Progenitor cell of endocrine pancreas (in vitro differentiated cells): ENCODE data around the gene PCDHGB4. TPM values are rescaled to one million over a fixed set of nuclear protein-coding genes. Genes with fewer than 3 reads are reported as not detected.

Source experiments
- DNase-seq: peaks from one replicate; pipeline ENCODE4 v3.0.0; 2021; ENCODE audit warnings: low spot score; ENCODE audit not compliant: unreplicated experiment
- H3K27ac Mint-ChIP-seq: 2 replicates; pipeline ENCODE4 v1.8.0; 2021; ENCODE audit warnings: mild to moderate bottlenecking, moderate library complexity, mixed read lengths
- H3K27me3 Mint-ChIP-seq: 2 replicates; pipeline ENCODE4 v1.8.0; 2021; ENCODE audit warnings: mixed read lengths
- H3K36me3 Mint-ChIP-seq: 2 replicates; pipeline ENCODE4 v1.8.0; 2022; ENCODE audit warnings: mixed read lengths; ENCODE audit not compliant: insufficient read depth
- H3K4me1 Mint-ChIP-seq: 2 replicates; pipeline ENCODE4 v1.8.0; 2021; ENCODE audit warnings: low read depth, mixed read lengths
- H3K4me3 Mint-ChIP-seq: 2 replicates; pipeline ENCODE4 v1.8.0; 2021; ENCODE audit warnings: low read depth, mild to moderate bottlenecking, moderate library complexity, mixed read lengths
- H3K9me3 Mint-ChIP-seq: 2 replicates; pipeline ENCODE4 v1.8.0; 2021; ENCODE audit warnings: low read depth, mixed read lengths
- total RNA-seq: library from RNA; stranded (reverse); gene quantifications from 2 replicates; pipeline ENCODE4 v1.2.1, GENCODE V29; 2021
- TF ChIP-seq, protein P1 (sequence below): fragments of 200-600 bp; sonication (generic); IDR thresholded peaks from one replicate; pipeline ENCODE4 v1.5.0; 2021; ENCODE audit warnings: antibody characterized with exemption, mild to moderate bottlenecking; ENCODE audit not compliant: unreplicated experiment

Gene PCDHGB4
- total RNA-seq, 1 donor from 2014 or later, result 16.1 TPM

DNA sequence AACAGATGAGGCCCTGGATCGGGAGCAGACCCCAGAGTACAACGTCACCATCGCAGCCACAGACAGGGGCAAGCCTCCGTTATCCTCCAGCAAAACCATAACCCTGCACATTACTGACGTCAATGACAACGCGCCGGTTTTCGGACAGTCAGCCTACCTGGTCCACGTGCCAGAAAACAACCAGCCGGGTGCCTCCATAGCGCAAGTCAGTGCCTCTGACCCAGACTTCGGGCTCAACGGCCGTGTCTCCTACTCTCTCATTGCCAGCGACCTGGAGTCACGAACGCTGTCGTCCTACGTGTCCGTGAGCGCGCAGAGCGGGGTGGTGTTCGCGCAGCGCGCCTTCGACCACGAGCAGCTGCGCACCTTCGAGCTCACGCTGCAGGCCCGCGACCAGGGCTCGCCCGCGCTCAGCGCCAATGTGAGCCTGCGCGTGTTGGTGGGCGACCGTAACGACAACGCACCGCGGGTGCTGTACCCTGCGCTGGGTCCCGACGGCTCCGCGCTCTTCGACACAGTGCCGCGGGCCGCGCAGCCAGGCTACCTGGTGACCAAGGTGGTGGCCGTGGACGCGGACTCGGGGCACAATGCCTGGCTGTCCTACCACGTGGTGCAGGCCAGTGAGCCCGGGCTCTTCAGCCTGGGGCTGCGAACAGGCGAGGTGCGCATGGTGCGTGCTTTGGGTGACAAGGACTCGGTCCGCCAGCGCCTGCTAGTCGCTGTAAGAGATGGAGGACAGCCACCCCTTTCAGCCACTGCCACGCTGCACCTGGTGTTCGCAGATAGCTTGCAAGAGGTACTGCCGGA lies 31.8 kb downstream of the PCDHGB4 start:
- H3K9me3 Mint-ChIP-seq, result peaks cover 52% of the 10 kb centered on the region
- H3K36me3 Mint-ChIP-seq, result peaks cover 67% of the 10 kb centered on the region
- H3K4me3 Mint-ChIP-seq, result no peak overlapping the region
- DNase-seq, result no peak
- TF ChIP-seq, protein P1, sequence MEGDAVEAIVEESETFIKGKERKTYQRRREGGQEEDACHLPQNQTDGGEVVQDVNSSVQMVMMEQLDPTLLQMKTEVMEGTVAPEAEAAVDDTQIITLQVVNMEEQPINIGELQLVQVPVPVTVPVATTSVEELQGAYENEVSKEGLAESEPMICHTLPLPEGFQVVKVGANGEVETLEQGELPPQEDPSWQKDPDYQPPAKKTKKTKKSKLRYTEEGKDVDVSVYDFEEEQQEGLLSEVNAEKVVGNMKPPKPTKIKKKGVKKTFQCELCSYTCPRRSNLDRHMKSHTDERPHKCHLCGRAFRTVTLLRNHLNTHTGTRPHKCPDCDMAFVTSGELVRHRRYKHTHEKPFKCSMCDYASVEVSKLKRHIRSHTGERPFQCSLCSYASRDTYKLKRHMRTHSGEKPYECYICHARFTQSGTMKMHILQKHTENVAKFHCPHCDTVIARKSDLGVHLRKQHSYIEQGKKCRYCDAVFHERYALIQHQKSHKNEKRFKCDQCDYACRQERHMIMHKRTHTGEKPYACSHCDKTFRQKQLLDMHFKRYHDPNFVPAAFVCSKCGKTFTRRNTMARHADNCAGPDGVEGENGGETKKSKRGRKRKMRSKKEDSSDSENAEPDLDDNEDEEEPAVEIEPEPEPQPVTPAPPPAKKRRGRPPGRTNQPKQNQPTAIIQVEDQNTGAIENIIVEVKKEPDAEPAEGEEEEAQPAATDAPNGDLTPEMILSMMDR, result no peak
- no peaks in the 10 kb centered on the region for H3K27me3 Mint-ChIP-seq
- peak overlapping the region; percentile 91 for H3K27ac Mint-ChIP-seq
- H3K4me1 Mint-ChIP-seq, result no peaks in the 10 kb centered on the region

DNA sequence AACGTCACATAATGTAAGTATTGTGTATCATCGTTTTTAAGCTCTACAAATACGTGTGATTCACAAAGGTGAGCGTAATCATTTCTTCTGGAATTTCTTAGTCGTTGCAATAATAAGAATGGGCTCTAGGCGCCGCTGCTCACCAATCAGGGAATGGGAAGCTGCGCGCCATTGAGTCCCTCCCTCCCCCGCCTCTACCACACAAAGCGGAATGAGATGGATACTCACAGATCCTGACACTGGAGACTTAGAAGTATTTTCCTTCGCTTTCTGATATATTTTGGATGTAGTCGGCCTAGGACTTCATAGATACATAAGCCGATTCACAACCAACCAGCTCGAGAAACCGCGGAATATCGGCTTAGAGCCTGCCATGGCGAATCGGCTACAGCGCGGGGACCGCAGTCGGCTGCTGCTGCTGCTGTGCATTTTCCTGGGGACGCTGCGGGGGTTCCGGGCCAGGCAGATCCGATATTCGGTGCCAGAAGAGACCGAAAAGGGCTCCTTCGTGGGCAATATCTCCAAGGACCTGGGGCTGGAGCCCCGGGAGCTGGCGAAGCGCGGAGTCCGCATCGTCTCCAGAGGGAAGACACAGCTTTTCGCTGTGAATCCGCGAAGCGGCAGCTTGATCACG lies 33.5 kb downstream of the PCDHGB4 start, which contains the start of gene PCDHGA11:
Gene PCDHGA11 (plus strand): TSS at position 197 of the 634 bp plus-strand sequence. CDS start 177 bp downstream, at position 374.
- TF ChIP-seq, protein P1, result no peak
- DNase-seq, result no peak
- peaks cover 68% of the 10 kb centered on the region for H3K36me3 Mint-ChIP-seq
- peaks cover 53% of the 10 kb centered on the region for H3K9me3 Mint-ChIP-seq
- peak within 1 kb of the TSS; percentile 93 for H3K27ac Mint-ChIP-seq
- no peaks in the 10 kb centered on the region for H3K4me1 Mint-ChIP-seq
- H3K4me3 Mint-ChIP-seq, result peak within 1 kb of the TSS; percentile 41
- H3K27me3 Mint-ChIP-seq, result no peaks in the 10 kb centered on the region

DNA sequence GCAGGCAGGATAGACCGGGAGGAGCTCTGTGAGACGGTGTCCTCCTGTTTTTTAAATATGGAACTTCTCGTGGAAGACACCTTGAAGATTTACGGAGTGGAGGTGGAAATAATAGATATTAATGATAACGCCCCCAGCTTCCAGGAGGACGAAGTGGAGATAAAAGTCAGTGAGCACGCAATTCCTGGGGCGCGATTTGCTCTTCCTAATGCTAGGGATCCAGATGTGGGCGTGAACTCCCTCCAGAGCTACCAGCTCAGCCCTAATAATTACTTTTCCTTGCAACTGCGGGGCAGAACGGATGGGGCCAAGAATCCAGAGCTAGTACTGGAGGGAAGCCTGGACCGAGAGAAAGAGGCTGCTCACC lies 34.0 kb downstream of the PCDHGB4 start:
- Mint-ChIP-seq H3K27ac (peak overlapping the region; percentile 52), H3K4me1 (no peaks in the 10 kb centered on the region), H3K9me3 (peaks cover 53% of the 10 kb centered on the region), H3K4me3 (no peak overlapping the region), H3K36me3 (peaks cover 68% of the 10 kb centered on the region), H3K27me3 (no peaks in the 10 kb centered on the region)
- no peak for DNase-seq
- TF ChIP-seq, protein P1, result no peak

DNA sequence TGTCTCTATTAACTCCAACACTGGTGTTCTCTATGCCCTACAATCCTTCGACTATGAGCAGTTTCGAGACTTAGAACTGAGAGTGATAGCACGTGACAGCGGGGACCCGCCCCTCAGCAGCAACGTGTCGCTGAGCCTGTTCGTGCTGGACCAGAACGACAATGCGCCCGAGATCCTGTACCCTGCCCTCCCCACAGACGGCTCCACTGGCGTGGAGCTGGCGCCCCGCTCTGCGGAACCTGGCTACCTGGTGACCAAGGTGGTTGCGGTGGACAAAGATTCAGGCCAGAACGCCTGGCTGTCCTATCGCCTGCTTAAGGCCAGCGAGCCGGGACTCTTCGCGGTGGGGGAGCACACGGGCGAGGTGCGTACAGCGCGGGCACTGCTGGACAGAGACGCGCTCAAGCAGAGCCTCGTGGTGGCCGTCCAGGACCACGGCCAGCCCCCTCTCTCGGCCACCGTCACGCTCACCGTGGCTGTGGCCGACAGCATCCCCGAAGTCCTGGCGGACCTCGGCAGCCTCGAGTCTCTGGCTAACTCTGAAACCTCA lies 35.3 kb downstream of the PCDHGB4 start:
- TF ChIP-seq, protein P1, result no peak
- no peaks in the 10 kb centered on the region for H3K4me1 Mint-ChIP-seq
- no peak for DNase-seq
- peaks cover 59% of the 10 kb centered on the region for H3K9me3 Mint-ChIP-seq
- no peak overlapping the region for H3K4me3 Mint-ChIP-seq
- H3K27me3 Mint-ChIP-seq, result no peaks in the 10 kb centered on the region
- peaks cover 71% of the 10 kb centered on the region for H3K36me3 Mint-ChIP-seq
- H3K27ac Mint-ChIP-seq, result no peak overlapping the region

DNA sequence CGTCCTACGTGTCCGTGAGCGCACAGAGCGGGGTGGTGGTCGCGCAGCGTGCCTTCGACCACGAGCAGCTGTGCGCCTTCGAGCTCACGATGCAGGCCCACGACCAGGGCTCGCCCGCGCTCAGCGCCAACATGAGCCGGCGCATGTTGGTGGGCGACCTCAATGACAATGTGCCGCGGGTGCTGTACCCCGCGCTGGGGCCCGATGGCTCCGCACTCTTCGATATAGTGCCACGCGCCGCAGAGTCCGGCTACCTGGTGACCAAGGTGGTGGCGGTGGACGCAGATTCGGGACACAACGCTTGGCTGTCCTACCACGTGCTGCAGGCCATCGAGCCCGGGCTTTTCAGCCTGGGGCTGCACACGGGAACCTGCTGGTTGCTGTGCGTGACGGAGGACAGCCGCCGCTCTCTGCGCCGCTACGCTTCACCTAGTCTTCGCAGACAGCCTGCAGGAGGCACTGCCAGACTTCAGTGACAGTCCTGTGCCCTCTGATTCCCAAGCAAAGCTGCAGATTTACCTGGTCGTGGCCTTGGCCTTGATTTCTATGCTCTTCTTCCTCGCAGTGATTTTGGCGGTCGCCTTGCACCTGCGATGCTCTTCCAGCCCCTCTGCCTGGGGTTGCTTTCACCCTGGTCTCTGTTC lies 40.4 kb downstream of the PCDHGB4 start:
- TF ChIP-seq, protein P1, result no peak
- H3K4me1 Mint-ChIP-seq, result no peaks in the 10 kb centered on the region
- peaks cover 65% of the 10 kb centered on the region for H3K36me3 Mint-ChIP-seq
- H3K27me3 Mint-ChIP-seq, result no peaks in the 10 kb centered on the region
- no peak overlapping the region for H3K4me3 Mint-ChIP-seq
- H3K27ac Mint-ChIP-seq, result peak overlapping the region; percentile 79
- no peak for DNase-seq
- H3K9me3 Mint-ChIP-seq, result peaks cover 55% of the 10 kb centered on the region
